ENCODE measurements around the gene LIPM.

The LIPM gene

GRCh38 chr10:88841316-88842111 is 39.0 kb downstream of the LIPM start:
- DNase-seq: no peak

- DNase-seq: no peak
These were observed 40.6 kb downstream of the LIPM start for GRCh38 chr10:88843171-88843570.

- DNase-seq: no peak
These were observed 46.0 kb downstream of the LIPM start for GRCh38 chr10:88848499-88848898.

- DNase-seq: no peak
These were observed 46.7 kb downstream of the LIPM start for GRCh38 chr10:88849234-88849633.

- no peak for DNase-seq
These were observed 48.2 kb downstream of the LIPM start for GRCh38 chr10:88850712-88851111.

GRCh38 chr10:88851706-88852105 is 49.2 kb downstream of the LIPM start, which contains the start of gene ANKRD22:
Gene ANKRD22, minus strand, starts transcription at chr10:88851844. Its CDS starts 237 bp downstream, at chr10:88851607.
- no peak for DNase-seq

GRCh38 chr10:88852327-88852726 is 49.8 kb downstream of the LIPM start:
- DNase-seq: no peak

GRCh38 chr10:88853155-88853881 is 50.8 kb downstream of the LIPM start:
- DNase-seq: no peak

- DNase-seq: no peak
These were observed 52.2 kb downstream of the LIPM start for GRCh38 chr10:88854684-88855083.

GRCh38 chr10:88857831-88858230 is 55.3 kb downstream of the LIPM start:
- no peak for DNase-seq

- DNase-seq: no peak
These were observed 56.0 kb downstream of the LIPM start for GRCh38 chr10:88858491-88858890.

GRCh38 chr10:88861036-88861435 is 58.5 kb downstream of the LIPM start:
- no peak for DNase-seq

GRCh38 chr10:88865281-88865876 is 62.8 kb downstream of the LIPM start:
- no peak for DNase-seq

- DNase-seq: no peak
These were observed 63.9 kb downstream of the LIPM start for GRCh38 chr10:88866454-88866853.

GRCh38 chr10:88870089-88870488 is 67.6 kb downstream of the LIPM start:
- DNase-seq: no peak

Data from activated CD4-positive, CD25-positive, alpha-beta regulatory T cell (primary cell).